Right lobe of liver (tissue), 6 donors: ENCODE measurements around the gene UTP4. TPM values are rescaled to one million over a fixed set of nuclear protein-coding genes. Genes with fewer than 3 reads are reported as not detected.

Experiments used
- ATAC-seq, 4 donors: fragments of 200-7000 bp; cut with Tn5 transposase; one replicate each; pipeline ENCODE4 v1.9.1; 2020; ENCODE audit warnings: mild to moderate bottlenecking in 4 of 4, moderate library complexity in 4 of 4
- DNase-seq, 3 donors: peaks; one replicate each; pipeline ENCODE4 v3.0.0-alpha.2; 2020
- H3K27ac ChIP-seq, 3 donors: fragments of 200-600 bp; one replicate each; pipeline ENCODE4 v1.8.0; 2022
- H3K27me3 ChIP-seq, 2 donors: fragments of 200-600 bp; one replicate each; pipeline ENCODE4 v1.8.0; 2022
- H3K36me3 ChIP-seq, 4 donors: fragments of 200-600 bp; sonication (generic) in 1 of 4; one replicate each; pipeline versions ENCODE4 v1.5.1 to v1.8.0; 2017 to 2022; ENCODE audit warnings: control low read depth in 1 of 4
- H3K4me1 ChIP-seq, 4 donors: fragments of 200-600 bp; sonication (generic) in 1 of 4; one replicate each; pipeline versions ENCODE4 v1.5.1 to v1.8.0; 2017 to 2022; ENCODE audit warnings: control low read depth in 1 of 4
- H3K4me3 ChIP-seq, 3 donors: fragments of 200-600 bp; one replicate each; pipeline ENCODE4 v1.8.0; 2022
- H3K9me3 ChIP-seq, 4 donors: fragments of 200-600 bp; sonication (generic) in 1 of 4; one replicate each; pipeline versions ENCODE4 v1.5.1 to v1.8.0; 2017 to 2022; ENCODE audit warnings: control low read depth in 1 of 4
- CTCF ChIP-seq, 4 donors: fragments of 200-600 bp in 3 of 4; fragments of 450-650 bp in 1 of 4; IDR thresholded peaks; one replicate each; pipeline versions ENCODE4 v1.5.1 to v1.8.0; 2016 to 2022; ENCODE audit warnings: antibody characterized with exemption in 4 of 4, mild to moderate bottlenecking in 2 of 4
- POLR2A ChIP-seq: fragments of 450-650 bp; IDR thresholded peaks from one replicate; pipeline ENCODE4 v1.6.1; 2017; ENCODE audit warnings: antibody characterized with exemption, mild to moderate bottlenecking
- WGBS: methylation state at CpG from one replicate; pipeline ENCODE4 v1.1.6; 2018; ENCODE audit warnings: low coverage, low lambda C conversion rate; ENCODE audit not compliant: insufficient coverage; ENCODE audit errors: missing lambda C conversion rate; 5-methylcytosine and 5-hydroxymethylcytosine counted together
- intact Hi-C, 2 donors: fragments of 100-400 bp; cut with DNase I; formaldehyde crosslinking; loops; one replicate each; pipeline versions ENCODE4 v1.11.2 to v1.14.1; 2022
- total RNA-seq, 6 experiments: library from RNA; depleted of rRNA in 2 of 6; stranded (reverse); fragments of >200 nt in 2 of 6; fragmentation: NEBNext Ultra II Directional in 3 of 6; extraction: Animal tissue kit (Norgen Biotek cat#: 25700) in 3 of 6; gene quantifications; one replicate each; pipeline versions ENCODE4 v1.1.0 to v1.2.4, GENCODE V29; 2016 to 2023
- donor health status: DM: no; HTN: yes; CAD: no.
- donor health status: DM: no; HTN: no; CAD: no.
- donor health status: DM: no; HTN: no; CAD: no.
- donor health status: DM: no; HTN: yes; CAD: no.
- donor health status: DM: no; HTN: yes; CAD: no.

The UTP4 gene
- total RNA-seq, 6 experiments from 2014 or later = 13.9 to 22.2 (median 19.6) TPM

GRCh38 chr16:69180011-69180338 is 47.5 kb downstream of the UTP4 start:
- Histone ChIP-seq H3K4me1 (peaks cover 0 to 8% (median 3%) of the 10 kb centered on the region in 4 donors), H3K36me3 (no peaks in the 10 kb centered on the region), H3K4me3 (no peak overlapping the region), H3K9me3 (no peaks in the 10 kb centered on the region), H3K27ac (no peak overlapping the region), H3K27me3 (no peaks in the 10 kb centered on the region)
- intact Hi-C loops = no loop called here
- no peak for DNase-seq
- no peak for ATAC-seq
- TF ChIP-seq CTCF (IDR thresholded peaks at IDR 0.05) (no peak), POLR2A (no peak)

- H3K4me1 ChIP-seq = peaks cover 0 to 13% (median 4%) of the 10 kb centered on the region in 4 donors
- H3K9me3 ChIP-seq = no peaks in the 10 kb centered on the region
- no peak for TF ChIP-seq CTCF (IDR thresholded peaks at IDR 0.05)
- DNase-seq (peak in 1 of 3 donors; percentile 54), ATAC-seq (no peak)
- H3K36me3 ChIP-seq = no peaks in the 10 kb centered on the region
- no peak overlapping the region for H3K27ac ChIP-seq
- H3K4me3 ChIP-seq = no peak overlapping the region
- intact Hi-C loops = no loop called here
- WGBS = 90% methylated on average over 6 of the region's 10 CpGs
- H3K27me3 ChIP-seq = no peaks in the 10 kb centered on the region
These were observed 50.4 kb downstream of the UTP4 start for GRCh38 chr16:69182730-69183416.

GRCh38 chr16:69186642-69187445 is 54.4 kb downstream of the UTP4 start, which contains the start of gene SNTB2:
TSS of gene SNTB2 (plus strand) at chr16:69187164. CDS start at chr16:69187167, 3 bp downstream.
- Histone ChIP-seq H3K4me1 (peaks cover 0 to 30% (median 7%) of the 10 kb centered on the region in 4 donors), H3K27me3 (no peaks in the 10 kb centered on the region), H3K9me3 (no peaks in the 10 kb centered on the region), H3K36me3 (no peaks in the 10 kb centered on the region), H3K27ac (peak within 1 kb of the TSS; percentile 58 to 85 (median 70)), H3K4me3 (peak within 1 kb of the TSS; percentile 67 to 78 (median 72))
- ATAC-seq = peak; percentile 97 to 99 (median 97)
- peak; percentile 96 to 97 (median 96) for DNase-seq
- no peak for TF ChIP-seq CTCF (IDR thresholded peaks at IDR 0.05)
- TF ChIP-seq POLR2A = peak; percentile 96
- intact Hi-C loops = no loop called here
- WGBS = under 1% methylated on average over 40 of the region's 69 CpGs

- ATAC-seq = peak; percentile 26 to 47 (median 42)
- no peaks in the 10 kb centered on the region for H3K36me3 ChIP-seq
- H3K27ac ChIP-seq = peak overlapping the region; percentile 58 to 85 (median 70)
- 0% methylated on average over 7 of the region's 76 CpGs for WGBS
- H3K4me3 ChIP-seq = peak overlapping the region; percentile 67 to 78 (median 72)
- peaks cover 0 to 30% (median 11%) of the 10 kb centered on the region in 4 donors for H3K4me1 ChIP-seq
- no peaks in the 10 kb centered on the region for H3K27me3 ChIP-seq
- no peaks in the 10 kb centered on the region for H3K9me3 ChIP-seq
- DNase-seq = peak; percentile 61 to 76 (median 64)
- intact Hi-C loops = no loop called here
- TF ChIP-seq CTCF (IDR thresholded peaks at IDR 0.05) (no peak), POLR2A (no peak)
These were observed 55.2 kb downstream of the UTP4 start for GRCh38 chr16:69187446-69188235.
